Spleen (tissue), 7 donors: ENCODE results near the gene FAM83B.

Source experiments
- POLR2AphosphoS5 ChIP-seq, 3 donors: sonication (generic); formaldehyde crosslinking; IDR thresholded peaks; one replicate each; pipeline ENCODE4 v1.5.1; 2017; ENCODE audit warnings: antibody characterized with exemption in 3 of 3
- TF ChIP-seq, protein P1 (sequence below), 11 experiments: fragments of 200-600 bp in 7 of 11; fragments of 450-650 bp in 4 of 11; sonication (generic) in 4 of 11; IDR thresholded peaks in 8 of 11; conservative IDR thresholded peaks in 3 of 11; 1 replicate in 7 of 11; 2 replicates in 4 of 11; pipeline versions ENCODE4 v1.4.0 to v1.8.0; 2016 to 2021; ENCODE audit warnings: antibody characterized with exemption in 11 of 11, inconsistent platforms in 4 of 11, mild to moderate bottlenecking in 1 of 11
- donor health status: DM: no; HTN: no; CAD: no; lungs with moderate emphysema.
- donor health status: DM: no; HTN: no; CAD: no.
- donor health status: DM: no; HTN: no; CAD: no.

GRCh38 chr6:54909184-54909583 lies 62.6 kb downstream of the FAM83B start:
- no peak for TF ChIP-seq POLR2AphosphoS5 (IDR thresholded peaks at IDR 0.05)
- TF ChIP-seq, protein P1, sequence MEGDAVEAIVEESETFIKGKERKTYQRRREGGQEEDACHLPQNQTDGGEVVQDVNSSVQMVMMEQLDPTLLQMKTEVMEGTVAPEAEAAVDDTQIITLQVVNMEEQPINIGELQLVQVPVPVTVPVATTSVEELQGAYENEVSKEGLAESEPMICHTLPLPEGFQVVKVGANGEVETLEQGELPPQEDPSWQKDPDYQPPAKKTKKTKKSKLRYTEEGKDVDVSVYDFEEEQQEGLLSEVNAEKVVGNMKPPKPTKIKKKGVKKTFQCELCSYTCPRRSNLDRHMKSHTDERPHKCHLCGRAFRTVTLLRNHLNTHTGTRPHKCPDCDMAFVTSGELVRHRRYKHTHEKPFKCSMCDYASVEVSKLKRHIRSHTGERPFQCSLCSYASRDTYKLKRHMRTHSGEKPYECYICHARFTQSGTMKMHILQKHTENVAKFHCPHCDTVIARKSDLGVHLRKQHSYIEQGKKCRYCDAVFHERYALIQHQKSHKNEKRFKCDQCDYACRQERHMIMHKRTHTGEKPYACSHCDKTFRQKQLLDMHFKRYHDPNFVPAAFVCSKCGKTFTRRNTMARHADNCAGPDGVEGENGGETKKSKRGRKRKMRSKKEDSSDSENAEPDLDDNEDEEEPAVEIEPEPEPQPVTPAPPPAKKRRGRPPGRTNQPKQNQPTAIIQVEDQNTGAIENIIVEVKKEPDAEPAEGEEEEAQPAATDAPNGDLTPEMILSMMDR (IDR thresholded peaks at IDR 0.05 in 8 of 11, conservative IDR thresholded peaks at IDR 0.05 in 3 of 11): no peak
